Measurements from ENCODE around the gene KCTD17.
A peak's percentile ranks its signal among the peaks of the same experiment; 100 is the strongest.

The KCTD17 gene

GRCh38 chr22:37036655-37037377, 14.7 kb upstream of the KCTD17 start:
- FAIRE-seq (no peak), DNase-seq (ENCODE audit: insufficient read length, low spot score) (no peak)

GRCh38 chr22:37037669-37038068, 13.9 kb upstream of the KCTD17 start:
- no peak for FAIRE-seq
- DNase-seq (ENCODE audit: insufficient read length, low spot score), result no peak

DNA sequence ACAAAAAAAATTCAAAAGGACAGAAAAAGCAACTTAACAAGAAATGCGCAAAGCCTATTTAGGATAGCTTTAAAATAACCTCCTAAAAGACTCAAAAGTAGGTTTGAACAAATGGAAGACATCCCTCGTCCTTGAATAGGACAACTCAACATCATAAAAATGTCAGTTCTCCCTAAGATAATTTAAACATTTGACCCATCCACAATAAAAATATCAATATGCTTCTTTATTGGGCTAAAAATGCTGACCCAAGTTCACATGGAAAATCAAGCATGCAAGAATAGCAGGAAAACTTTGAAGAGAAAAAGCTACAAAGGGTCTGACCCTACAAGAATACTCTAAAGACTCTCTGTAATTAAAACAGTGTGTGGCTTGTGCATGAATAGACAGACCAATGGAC, 12.1 kb upstream of the KCTD17 start:
- FAIRE-seq, result no peak

DNA sequence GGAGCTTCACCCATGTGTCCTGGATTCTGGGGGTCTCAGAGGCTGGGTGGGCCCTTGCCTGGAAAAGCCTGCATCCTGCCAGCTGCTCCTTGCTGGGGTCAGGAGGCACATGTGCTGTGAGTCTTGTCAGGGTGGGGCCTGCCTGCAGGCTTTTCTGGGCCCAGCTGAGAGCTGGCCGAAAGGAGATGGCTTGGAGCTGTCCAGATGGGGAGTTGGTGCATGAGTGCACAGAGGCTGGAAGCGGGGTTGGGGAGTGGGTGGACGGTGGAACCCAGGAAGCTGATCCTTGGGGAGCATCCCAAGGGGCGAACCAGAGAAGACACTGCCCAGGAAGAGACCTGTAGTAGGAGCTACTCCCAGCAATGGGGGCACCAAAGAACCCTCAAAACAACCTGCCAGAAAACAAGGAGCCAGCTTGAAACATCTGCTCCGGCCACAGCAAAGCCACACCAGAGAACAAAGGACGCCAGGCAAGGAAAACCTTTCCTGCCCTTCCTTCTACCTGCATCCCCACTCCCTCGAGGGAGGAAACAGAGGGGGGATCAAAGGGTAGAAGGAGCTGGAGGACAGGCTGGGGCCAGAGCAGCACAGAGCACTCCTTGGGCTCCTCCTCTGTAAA, 8.2 kb upstream of the KCTD17 start:
- DNase-seq (ENCODE audit: insufficient read length, low spot score), result no peak
- FAIRE-seq, result no peak

More for the DNA sequence above, 12.1 kb upstream of the KCTD17 start:
- no peak for DNase-seq (ENCODE audit: insufficient read length, low spot score)

- no peak for DNase-seq (ENCODE audit: insufficient read length, low spot score)
- FAIRE-seq, result no peak
These were observed 7.6 kb upstream of the KCTD17 start for GRCh38 chr22:37043828-37044538.

GRCh38 chr22:37044634-37045625, 6.6 kb upstream of the KCTD17 start:
- FAIRE-seq (no peak), DNase-seq (ENCODE audit: insufficient read length, low spot score) (no peak)

GRCh38 chr22:37045958-37046357, 5.6 kb upstream of the KCTD17 start:
- DNase-seq (ENCODE audit: insufficient read length, low spot score), result peak; percentile 42
- no peak for FAIRE-seq

GRCh38 chr22:37046589-37046988, 5.0 kb upstream of the KCTD17 start:
- DNase-seq (ENCODE audit: insufficient read length, low spot score), result no peak
- no peak for FAIRE-seq

DNA sequence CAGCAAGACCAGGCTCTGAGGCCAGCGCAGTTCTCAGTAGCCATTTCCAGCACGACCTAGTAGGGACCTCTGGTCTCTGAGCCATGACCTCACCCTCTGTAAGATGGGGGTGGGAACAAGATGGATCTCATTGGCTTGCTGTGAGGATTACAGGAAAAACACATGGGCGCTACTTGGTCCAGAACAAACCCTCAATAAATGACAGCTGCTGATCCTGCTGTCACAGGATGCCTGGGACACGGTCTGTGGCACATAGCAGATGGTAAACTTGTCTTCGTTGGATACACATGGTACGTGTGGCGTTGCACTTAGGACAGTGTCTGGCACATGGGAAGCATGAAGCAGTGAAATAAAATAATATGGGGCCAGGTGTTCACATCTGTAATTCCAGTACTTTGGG, 4.5 kb upstream of the KCTD17 start:
- DNase-seq (ENCODE audit: insufficient read length, low spot score) (no peak), FAIRE-seq (no peak)

GRCh38 chr22:37048133-37048532, 3.4 kb upstream of the KCTD17 start:
- DNase-seq (ENCODE audit: insufficient read length, low spot score), result no peak

GRCh38 chr22:37049224-37049623, 2.3 kb upstream of the KCTD17 start:
- DNase-seq (ENCODE audit: insufficient read length, low spot score) (no peak), FAIRE-seq (no peak)

More at GRCh38 chr22:37048133-37048532, 3.4 kb upstream of the KCTD17 start:
- no peak for FAIRE-seq

DNA sequence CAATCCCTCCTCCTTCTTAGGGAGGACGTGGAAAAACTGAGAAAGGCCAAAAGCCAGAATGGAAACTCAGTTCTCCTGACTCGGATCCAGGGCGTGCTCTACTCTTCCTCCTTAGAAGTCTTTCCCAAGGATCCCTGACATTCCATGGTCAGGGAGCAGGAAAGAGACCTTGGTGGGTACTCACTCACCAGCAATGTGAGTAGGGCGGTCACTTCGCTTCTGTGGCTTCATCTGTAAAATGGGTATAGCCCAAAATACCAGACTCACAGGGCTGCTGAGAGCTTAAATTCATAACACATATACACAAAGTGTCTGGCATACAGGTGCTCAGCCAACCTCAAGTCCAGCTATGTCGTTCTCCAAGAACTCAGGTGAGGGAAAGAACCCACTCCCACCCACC, 629 bp upstream of the KCTD17 start:
- DNase-seq (ENCODE audit: insufficient read length, low spot score), result no peak

GRCh38 chr22:37052386-37053309, 1.1 kb downstream of the KCTD17 start:
- FAIRE-seq, result no peak
- no peak for DNase-seq (ENCODE audit: insufficient read length, low spot score)

More for the DNA sequence above, 629 bp upstream of the KCTD17 start:
- FAIRE-seq, result no peak

DNA sequence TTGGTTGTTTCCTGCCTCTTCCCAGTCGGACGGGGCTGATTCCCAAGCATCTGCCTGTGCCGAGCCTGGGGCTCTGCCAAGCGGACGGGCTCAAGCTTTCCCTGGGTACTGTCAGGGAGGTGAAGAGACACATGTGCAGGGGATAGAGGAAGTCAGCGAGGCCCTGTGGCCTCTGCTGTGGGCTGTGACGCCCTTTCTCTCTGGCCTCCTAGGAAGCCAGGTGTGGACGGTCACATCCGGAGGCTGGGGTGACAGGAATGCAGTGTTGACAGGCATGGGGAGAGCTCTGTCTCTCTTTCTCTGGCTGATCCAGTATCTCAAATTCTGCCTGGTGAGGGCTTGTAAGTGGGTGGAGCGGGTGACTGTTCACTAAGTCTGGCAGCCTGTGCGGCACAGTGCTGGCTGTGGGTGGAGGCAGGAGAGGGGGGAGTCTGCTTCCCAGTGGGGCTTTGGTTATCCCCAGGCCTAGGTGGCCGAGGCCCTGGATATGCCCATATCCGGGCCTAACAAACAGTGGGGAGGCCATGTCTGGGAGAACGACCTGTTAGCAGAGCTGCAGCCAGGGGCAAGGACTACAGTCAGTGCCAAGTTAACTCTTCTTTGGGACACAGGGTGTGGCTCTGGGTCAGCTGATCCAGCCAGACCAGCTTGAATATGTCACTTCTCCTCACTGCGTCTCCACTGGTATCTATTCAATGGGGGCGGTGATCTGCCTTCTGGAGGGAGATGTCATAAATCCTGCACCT, 1.9 kb downstream of the KCTD17 start:
- no peak for FAIRE-seq

DNA sequence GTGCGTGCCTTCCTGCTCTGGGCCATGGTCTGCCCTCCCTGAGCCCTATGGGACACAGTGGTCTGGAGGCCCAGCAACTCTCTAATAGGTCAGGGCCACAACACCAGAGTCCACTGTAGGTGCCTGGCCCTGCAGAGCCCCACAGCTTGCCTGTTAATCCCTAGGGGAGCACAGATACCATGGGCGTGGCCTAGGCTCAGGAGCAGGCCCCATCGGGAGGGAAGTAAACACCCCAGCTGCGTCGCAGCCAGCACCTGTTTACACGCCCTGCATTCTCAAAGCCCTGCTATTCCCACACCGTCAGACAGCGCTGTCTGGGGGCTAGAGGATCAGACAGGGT, 2.5 kb downstream of the KCTD17 start:
- FAIRE-seq (no peak), DNase-seq (ENCODE audit: insufficient read length, low spot score) (no peak)

More for the DNA sequence above, 1.9 kb downstream of the KCTD17 start:
- no peak for DNase-seq (ENCODE audit: insufficient read length, low spot score)

GRCh38 chr22:37054600-37055365, 3.2 kb downstream of the KCTD17 start:
- DNase-seq (ENCODE audit: insufficient read length, low spot score) (no peak), FAIRE-seq (no peak)

DNA sequence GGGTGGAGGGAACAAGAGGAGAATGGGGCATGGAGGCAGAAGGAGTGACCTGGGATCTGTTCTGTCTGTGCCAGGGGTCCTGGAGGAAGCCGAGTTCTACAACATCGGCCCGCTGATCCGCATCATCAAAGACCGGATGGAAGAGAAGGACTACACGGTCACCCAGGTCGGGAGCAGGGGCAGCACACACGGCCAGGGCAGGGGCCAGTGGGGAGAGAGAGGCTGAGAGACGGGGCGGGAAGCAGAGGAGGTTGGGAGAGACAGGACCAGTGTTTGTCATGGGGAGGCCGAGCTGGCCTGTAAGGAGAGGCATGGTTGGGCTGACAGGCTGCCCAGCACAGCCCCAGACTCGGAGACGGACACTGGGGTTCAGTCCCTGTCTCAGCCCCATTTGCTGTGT, 4.7 kb downstream of the KCTD17 start:
- DNase-seq (ENCODE audit: insufficient read length, low spot score) (no peak), FAIRE-seq (no peak)

DNA sequence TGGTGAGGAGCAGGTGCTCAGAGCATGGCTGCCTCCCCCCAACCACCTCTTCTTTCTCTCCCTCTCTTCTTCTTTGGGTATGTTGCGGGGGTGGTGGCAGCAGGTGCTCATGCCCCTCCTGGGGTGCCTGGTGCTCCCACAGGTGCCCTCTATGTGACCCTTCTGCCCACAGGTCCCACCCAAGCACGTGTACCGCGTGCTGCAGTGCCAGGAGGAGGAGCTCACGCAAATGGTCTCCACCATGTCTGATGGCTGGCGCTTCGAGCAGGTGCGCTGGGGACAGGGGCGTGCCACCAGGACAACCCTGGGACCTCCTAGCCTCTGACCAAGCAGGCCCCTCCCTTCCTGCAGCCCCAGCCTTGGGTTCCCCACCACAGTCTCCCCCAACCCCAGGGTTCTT, 5.7 kb downstream of the KCTD17 start:
- DNase-seq (ENCODE audit: insufficient read length, low spot score) (no peak), FAIRE-seq (no peak)
